BE2C (cell line): Measurements from ENCODE around the gene APLP1.
A peak's percentile ranks its signal among the peaks of the same experiment; 100 is the strongest.

ENCODE experiments used
- DNase-seq: peaks from one replicate; pipeline ENCODE4 v3.0.0-alpha.2; 2020
- H3K27me3 ChIP-seq: fragments of 250-450 bp; sonication (Bioruptor Pico); 2 replicates; pipeline ENCODE4 v1.5.1; 2020; ENCODE audit warnings: mild to moderate bottlenecking
- H3K36me3 ChIP-seq: fragments of 250-450 bp; sonication (Bioruptor Pico); 2 replicates; pipeline ENCODE4 v1.5.1; 2020; ENCODE audit warnings: mild to moderate bottlenecking
- H3K4me1 ChIP-seq: fragments of 250-450 bp; sonication (Bioruptor Pico); 2 replicates; pipeline ENCODE4 v1.5.1; 2020
- H3K4me3 ChIP-seq: 2 replicates; pipeline ENCODE4 v1.5.1; 2011; ENCODE audit warnings: low read depth, low read length
- H3K9me3 ChIP-seq: fragments of 250-450 bp; sonication (Bioruptor Pico); 2 replicates; pipeline ENCODE4 v1.5.1; 2020
- CTCF ChIP-seq: IDR thresholded peaks from 2 replicates; pipeline ENCODE4 v1.5.1; 2012; ENCODE audit warnings: mild to moderate bottlenecking, low read depth, low read length

Gene APLP1

GRCh38 chr19:35899547-35900214 lies 31.3 kb downstream of the APLP1 start:
- peak; percentile 86 for DNase-seq
- Histone ChIP-seq H3K36me3 (peaks cover 23% of the 10 kb centered on the region), H3K4me1 (peaks cover 8% of the 10 kb centered on the region), H3K4me3 (peak overlapping the region; percentile 78), H3K27me3 (no peaks in the 10 kb centered on the region), H3K9me3 (no peaks in the 10 kb centered on the region)
- TF ChIP-seq CTCF = no peak

- H3K9me3 ChIP-seq = no peaks in the 10 kb centered on the region
- no peak for TF ChIP-seq CTCF
- peak overlapping the region; percentile 78 for H3K4me3 ChIP-seq
- no peak for DNase-seq
- no peaks in the 10 kb centered on the region for H3K27me3 ChIP-seq
- peaks cover 8% of the 10 kb centered on the region for H3K4me1 ChIP-seq
- H3K36me3 ChIP-seq = peaks cover 18% of the 10 kb centered on the region
Measured at GRCh38 chr19:35901055-35901644, 32.8 kb downstream of the APLP1 start.

GRCh38 chr19:35901854-35902661 lies 33.7 kb downstream of the APLP1 start, which contains the start of gene HCST:
TSS of gene HCST (plus strand) at chr19:35902529. CDS start at chr19:35902594, 65 bp downstream.
- no peak for TF ChIP-seq CTCF

GRCh38 chr19:35902870-35903475 lies 34.6 kb downstream of the APLP1 start:
- no peak for TF ChIP-seq CTCF
- H3K4me1 ChIP-seq = peaks cover 8% of the 10 kb centered on the region
- H3K36me3 ChIP-seq = peaks cover 5% of the 10 kb centered on the region
- H3K27me3 ChIP-seq = no peaks in the 10 kb centered on the region
- H3K9me3 ChIP-seq = no peaks in the 10 kb centered on the region
- DNase-seq = no peak
- peak overlapping the region; percentile 54 for H3K4me3 ChIP-seq

More at GRCh38 chr19:35901854-35902661, 33.7 kb downstream of the APLP1 start, which contains the start of gene HCST:
- H3K36me3 ChIP-seq = peaks cover 13% of the 10 kb centered on the region
- no peak for DNase-seq
- H3K4me1 ChIP-seq = peaks cover 8% of the 10 kb centered on the region
- H3K9me3 ChIP-seq = no peaks in the 10 kb centered on the region
- H3K27me3 ChIP-seq = no peaks in the 10 kb centered on the region
- peak within 1 kb of the TSS; percentile 54 for H3K4me3 ChIP-seq

GRCh38 chr19:35903550-35904179 lies 35.3 kb downstream of the APLP1 start:
- H3K36me3 ChIP-seq = peaks cover 2% of the 10 kb centered on the region
- H3K4me3 ChIP-seq = peak overlapping the region; percentile 54
- no peak for TF ChIP-seq CTCF
- no peaks in the 10 kb centered on the region for H3K9me3 ChIP-seq
- peaks cover 8% of the 10 kb centered on the region for H3K4me1 ChIP-seq
- peak; percentile 85 for DNase-seq
- H3K27me3 ChIP-seq = no peaks in the 10 kb centered on the region
